Pulmonary artery endothelial cell (primary cell): Measurements from ENCODE around the gene C1QTNF4. TPM values are rescaled to one million over a fixed set of nuclear protein-coding genes. Genes with fewer than 3 reads are reported as not detected.
"Not testable (repeated sequence)": the region's sequence is repeated elsewhere in the genome, so short reads cannot be mapped to it uniquely, and the experiment has no call there.

Source experiments
- DNase-seq: peaks from one replicate; pipeline ENCODE4 v3.0.0-alpha.2; 2011; ENCODE audit warnings: low read depth, low spot score
- total RNA-seq: library from RNA; depleted of rRNA; stranded (reverse); fragments of >200 nt; gene quantifications from 2 replicates; pipeline ENCODE4 v1.2.3, GENCODE V29; 2014

The C1QTNF4 gene
- total RNA-seq, 1 donor from 2014 or later = 0.13 TPM

DNA sequence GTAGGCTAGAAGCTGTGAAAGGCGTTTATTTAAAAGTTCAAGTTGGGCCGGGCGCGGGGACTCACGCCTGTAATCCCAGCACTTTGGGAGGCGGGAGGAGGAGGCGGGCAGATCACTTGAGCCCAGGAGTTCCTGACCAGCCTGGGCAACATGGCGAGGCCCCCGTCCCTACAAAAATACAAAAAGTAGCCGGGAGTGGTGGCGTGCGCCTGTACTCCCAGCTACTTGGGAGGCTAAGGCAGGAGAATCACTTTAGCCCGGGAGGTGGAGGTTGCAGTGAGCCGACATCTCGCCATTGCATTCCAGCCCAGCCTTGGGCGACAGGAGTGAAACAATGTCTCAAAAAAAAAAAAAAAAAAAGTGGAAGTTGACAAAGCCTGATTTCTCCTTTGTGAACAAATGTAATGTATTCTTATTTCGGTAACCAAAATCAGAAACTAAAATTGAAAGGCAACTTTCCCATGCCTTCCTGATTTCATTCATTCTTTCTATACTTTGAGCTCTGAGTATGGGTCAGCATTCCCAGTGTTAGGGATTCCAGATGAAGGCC is 28.0 kb downstream of the C1QTNF4 start:
- no peak for DNase-seq

DNA sequence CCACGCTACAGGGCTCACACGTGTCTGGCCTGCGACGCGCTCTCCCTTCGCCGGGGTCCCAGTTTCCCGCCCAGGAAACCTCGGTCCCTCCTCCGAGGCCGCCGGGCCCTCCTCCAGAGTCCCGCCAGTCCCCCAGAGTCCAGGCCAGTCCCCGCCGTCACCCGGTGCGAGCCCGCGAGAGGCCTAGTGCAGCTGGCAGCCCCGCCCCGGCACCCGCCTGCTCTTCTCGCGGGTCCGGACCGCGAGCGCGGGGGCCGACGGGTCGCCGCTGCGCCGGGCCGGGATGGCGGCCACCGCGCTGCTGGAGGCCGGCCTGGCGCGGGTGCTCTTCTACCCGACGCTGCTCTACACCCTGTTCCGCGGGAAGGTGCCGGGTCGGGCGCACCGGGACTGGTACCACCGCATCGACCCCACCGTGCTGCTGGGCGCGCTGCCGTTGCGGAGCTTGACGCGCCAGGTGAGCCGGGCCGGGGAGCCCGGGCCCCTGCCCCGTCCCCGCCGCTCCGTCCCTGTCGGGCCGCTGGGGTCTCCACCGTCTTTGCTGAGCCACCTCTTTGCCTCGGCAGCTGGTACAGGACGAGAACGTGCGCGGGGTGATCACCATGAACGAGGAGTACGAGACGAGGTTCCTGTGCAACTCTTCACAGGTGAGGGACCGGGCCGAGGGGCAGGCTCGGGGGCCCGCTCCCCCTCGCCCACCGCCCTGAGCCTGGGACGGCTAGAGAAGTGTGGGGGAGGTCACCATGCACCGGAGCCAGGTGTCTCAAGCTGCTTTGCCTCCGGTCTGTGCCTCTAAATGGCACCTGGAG is 28.7 kb downstream of the C1QTNF4 start, which contains the start of gene PTPMT1:
TSS of gene PTPMT1 (plus strand) at position 260 of the 809 bp plus-strand sequence. CDS start at position 284, 24 bp downstream.
- DNase-seq = no peak

DNA sequence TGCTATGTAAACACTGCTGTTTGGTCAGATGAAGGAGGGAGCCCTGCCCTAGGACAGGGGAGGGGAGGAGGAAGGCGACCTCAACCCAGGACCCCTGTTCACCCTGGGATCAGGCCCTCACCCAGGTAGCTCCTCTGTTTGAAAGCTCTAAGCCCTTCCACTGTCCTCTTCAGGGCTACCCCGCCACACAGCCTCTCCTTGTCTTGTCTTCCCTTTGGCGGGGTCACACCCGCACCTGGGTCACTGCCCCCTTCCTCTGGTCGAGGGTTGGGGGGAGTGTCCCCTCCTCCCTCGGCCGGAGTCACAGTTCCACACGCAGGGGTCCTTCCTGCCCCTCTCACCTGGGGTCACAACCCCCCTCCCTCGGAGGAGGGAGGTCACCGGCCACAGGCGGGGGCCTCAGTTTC is 29.3 kb downstream of the C1QTNF4 start:
- DNase-seq = no peak

DNA sequence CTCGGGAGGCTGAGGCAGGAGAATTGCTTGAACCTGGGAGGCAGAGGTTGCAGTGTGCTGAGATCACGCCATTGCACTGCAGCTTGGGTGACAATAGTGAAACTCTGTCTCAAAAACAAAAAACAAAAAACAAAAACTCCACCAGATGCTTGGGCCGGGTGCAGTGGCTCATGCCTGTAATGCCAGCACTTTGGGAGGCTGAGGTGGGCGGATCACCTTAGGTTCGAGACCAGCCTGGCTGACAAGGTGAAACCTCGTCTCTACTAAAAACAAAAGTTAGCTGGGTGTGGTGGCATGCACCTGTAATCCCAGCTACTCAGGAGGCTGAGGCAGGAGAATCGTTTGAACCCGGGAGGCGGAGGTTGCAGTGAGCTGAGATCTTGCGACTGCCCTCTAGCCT is 29.8 kb downstream of the C1QTNF4 start:
- not testable (repeated sequence) for DNase-seq

DNA sequence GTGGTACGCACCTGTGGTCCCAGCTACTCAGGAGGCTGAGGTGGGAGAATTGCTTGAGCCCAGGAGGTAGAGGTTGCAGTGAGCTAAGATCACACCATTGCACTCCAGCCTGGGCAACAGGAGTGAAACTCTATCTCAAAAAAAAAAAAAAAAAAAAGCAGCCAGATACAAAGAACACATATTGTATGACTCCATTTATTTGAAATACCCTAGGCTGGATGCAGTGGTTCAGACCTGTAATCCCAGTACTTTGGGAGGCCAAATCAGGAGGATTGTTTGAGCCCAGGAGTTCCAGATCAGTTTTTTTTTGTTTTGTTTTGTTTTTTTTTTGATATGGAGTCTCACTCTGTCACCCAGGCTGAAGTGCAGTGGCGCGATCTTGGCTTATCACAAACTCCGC is 31.8 kb downstream of the C1QTNF4 start:
- not testable (repeated sequence) for DNase-seq

DNA sequence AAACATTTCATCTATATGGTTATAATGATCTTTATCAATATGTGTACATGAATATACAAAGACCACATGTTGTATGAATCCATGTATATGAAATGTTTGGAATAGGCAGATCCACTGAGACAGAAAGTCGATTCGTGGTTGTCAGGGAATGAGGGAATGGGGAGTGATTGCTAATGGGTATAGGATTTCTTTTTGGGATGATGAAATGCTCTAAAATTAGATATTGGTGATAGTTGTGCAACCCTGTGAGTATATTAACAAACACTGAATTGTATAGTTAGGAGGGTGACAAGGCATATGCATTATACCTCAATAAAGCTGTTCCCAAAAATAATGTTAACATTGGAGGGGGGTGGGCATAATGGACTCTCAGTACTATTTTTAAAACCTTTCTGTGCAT is 33.8 kb downstream of the C1QTNF4 start:
- DNase-seq = no peak

DNA sequence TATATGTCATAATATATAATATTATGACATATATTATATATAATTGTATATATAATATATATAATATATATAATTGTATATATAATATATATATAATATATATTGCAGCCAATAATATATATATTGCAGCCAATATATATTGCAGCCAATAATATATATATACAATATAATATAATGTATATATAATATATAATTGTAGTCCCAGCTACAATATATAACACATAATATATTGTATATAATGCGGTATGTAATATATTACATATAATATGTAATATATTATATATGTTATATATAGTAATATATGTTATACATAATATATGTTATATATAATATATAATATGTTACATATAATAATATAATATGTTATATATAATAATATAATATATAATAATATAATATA is 35.5 kb downstream of the C1QTNF4 start:
- no peak for DNase-seq

DNA sequence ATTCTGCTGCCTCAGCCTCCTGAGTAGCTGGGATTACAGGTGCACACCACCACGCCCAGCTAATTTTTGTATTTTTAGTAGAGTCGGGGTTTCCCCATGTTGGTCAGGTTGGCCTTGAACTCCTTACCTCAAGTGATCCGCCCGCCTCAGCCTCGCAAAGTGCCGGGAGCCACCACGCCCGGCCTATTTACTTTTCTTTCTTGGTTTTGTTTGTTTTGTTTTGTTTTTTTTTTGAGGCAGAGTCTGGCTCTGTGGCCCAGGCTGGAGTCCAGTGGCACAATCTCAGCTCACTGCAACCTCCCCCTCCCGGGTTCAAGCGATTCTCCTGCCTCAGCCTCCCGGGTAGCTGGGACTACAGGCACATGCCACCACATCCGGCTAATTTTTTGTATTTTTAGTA is 37.2 kb downstream of the C1QTNF4 start:
- DNase-seq = not testable (repeated sequence)

DNA sequence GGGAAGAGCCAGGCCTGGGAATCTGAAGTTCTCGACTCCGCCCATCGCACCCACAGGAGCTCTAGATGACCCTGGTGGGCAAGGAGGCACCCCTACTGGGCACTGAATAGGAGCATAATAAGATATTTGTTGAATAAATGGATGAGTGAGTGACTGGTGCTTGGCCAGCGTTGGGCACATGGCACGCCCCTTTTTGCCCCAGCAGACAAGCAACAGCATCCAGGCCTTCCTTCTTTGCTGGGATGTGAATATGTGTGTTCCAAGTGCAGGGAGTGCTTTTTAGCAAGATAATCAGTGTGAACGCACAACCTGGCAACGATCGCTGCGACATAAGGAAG is 40.8 kb downstream of the C1QTNF4 start:
- no peak for DNase-seq

DNA sequence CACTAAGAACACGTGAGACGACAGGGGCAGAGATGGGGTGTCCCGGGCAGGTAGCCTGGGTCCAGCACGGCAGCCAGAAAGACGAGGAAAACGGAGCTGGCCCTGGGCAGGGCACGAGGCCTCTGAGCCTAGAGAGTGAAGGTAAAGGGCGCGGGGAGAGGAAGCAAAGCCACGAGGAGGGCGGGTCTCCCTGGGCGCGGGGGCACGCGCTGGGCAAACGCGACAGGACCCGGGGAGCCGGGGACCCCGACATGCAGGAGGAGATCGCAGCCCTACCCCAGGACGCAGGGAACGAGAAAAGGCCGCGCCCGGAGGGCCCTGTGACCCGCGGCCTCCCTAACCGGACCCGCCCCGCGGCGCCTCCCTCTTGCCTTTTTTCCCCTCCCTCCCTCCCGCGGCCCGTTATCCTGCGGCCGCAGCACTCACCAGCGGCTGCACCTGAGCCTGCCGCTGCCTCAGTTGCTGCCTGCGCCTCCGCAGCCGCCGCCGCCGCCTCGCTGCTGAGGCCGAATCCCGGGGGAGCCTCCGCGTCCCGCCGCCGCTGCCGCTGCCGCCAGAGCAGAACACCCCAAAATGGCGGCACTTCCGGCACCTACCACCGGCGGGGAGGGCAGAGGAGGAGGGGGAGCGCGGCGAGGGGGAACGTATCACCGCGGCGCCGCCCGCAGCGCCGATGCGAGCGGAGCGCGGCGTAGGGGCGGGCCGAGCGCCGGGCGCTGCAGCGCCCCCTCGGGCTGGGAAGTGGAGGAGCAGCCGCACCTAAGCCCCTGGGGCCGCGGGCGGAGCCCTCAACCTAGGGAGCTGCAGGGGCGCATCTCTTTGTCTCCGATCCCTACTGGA is 41.4 kb downstream of the C1QTNF4 start, which contains the start of gene CELF1:
TSS of gene CELF1 (minus strand) at position 567 of the 840 bp plus-strand sequence. CDS start 53,609 bp downstream, outside the sequence.
- DNase-seq = peak; percentile 58

DNA sequence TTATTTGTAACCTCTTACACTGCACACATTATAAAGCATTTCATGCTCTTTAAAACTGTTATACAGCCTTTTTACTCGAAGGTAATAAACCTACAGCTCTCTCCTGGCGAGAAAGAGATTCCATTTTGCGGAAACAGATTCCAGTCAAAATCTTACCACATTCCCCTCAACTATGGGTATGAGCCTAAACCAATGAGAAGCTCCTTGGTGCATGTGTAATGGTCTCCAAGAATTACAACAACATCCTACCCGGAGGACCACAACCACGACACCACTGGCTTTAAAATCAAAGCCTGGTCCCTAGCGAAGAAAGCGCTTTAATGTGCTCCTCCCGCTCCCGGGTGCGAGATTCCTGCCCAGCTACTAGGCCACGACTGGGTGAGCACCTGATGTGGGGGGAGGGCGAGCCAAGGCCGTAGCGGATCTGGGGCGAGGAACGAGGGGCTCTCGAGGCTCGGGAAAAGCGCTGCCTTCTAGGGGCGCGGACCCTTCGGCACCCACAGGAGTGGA is 42.1 kb downstream of the C1QTNF4 start:
- no peak for DNase-seq

DNA sequence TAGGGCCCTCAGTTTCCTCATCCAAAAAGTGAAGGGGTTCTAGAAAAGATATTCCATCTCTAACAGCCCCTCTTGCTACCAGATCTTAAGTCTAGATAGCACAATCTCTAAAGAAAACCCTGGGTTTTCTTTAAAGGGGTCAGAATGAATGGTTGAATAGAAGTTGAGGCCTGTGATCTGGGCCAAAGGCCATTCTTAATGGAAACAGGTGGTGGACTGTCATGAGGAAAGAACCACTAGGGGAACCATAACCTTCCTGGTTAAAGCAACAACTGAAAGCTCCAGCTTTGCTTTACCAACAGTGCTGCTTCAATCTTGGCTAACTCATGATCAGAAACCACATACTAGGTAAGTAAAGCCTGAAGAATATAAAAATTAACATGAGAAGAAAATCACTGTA is 43.1 kb downstream of the C1QTNF4 start:
- no peak for DNase-seq

DNA sequence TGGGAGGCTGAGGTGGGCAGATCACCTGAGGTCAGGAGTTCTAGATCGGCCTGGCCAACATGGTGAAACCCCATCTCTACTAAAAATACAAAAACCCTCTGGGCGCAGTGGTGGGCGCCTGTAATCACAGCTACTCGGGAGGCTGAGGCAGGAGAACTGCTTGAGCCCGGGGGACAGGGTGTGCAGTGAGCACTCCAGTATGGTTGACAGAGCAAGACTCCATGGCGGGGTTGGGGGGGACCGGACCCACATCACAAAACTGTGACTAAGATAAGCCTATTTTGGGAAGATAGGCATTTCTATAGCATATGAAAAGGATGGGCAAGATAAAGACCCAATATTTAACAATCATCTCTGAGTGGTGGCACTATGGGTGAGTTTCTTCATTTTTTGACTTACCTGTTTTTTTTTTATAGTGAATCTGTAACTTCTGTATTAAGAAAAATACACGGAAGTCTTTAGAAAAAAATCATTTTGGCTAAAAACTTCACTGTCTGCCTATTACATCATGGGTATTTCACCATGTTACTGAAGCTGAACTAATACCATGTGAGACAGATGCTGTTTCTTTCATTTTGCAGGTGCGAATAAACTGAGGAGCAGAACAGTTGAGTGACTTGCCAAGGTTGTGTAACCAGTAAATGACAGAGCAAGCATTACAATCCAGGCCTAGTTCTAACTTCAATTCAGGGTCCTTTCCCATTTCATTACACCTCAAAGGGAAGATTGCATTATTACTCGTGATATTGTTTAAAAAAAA is 43.7 kb downstream of the C1QTNF4 start:
- no peak for DNase-seq

DNA sequence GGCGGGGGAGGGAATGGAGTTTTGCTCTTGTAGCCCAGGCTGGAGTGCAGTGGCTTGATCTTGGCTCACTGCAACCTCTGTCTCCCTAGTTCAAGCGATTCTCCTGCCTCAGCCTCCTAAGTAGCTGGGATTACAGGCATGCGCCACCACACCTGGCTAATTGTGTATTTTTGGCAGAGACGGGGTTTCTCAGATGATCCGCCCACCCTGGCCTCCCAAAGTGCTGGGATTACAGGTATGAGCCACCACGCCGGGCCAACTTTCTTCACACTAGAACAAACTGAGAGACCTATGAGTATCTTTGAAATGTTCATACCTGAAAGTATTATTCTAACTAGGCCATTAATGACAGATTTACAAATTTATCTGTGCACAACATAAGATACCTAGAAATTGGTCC is 47.9 kb downstream of the C1QTNF4 start:
- not testable (repeated sequence) for DNase-seq

DNA sequence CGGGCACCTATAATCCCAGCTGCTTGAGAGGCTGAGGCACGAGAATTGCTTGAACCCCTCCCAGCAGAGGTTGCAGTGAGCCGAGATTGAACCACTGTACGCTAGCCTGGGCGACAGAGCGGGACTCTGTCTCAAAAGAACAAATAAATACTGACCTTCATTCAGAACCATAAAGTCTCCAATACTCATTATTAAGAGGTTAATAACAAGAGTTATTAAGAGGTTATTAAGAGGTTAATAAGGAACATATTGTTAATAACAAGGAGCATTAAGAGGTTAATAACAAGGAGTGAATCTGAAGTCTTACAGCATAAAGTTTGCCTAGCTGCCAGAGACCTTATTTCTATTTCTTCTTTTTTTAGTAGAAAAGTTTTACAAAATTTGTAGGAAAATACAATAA is 48.9 kb downstream of the C1QTNF4 start:
- no peak for DNase-seq

DNA sequence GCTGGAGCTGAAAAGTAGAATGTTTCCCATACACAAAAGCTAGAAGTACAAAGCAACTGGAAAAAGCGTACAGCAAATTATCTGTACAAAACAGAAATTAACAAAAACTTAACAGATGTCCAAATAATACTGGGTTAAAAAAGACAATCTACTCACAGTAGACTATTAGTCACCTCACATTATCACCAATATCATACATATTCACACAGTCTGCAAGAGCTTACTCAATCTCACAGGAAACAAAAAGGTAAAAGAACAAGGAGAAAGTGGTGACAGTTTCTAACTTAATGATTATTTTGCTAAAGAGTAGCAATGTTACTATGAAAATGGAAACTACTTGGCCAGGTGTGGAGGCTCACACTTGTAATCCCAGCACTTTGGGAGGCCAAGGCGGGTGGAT is 53.1 kb downstream of the C1QTNF4 start:
- DNase-seq = no peak

DNA sequence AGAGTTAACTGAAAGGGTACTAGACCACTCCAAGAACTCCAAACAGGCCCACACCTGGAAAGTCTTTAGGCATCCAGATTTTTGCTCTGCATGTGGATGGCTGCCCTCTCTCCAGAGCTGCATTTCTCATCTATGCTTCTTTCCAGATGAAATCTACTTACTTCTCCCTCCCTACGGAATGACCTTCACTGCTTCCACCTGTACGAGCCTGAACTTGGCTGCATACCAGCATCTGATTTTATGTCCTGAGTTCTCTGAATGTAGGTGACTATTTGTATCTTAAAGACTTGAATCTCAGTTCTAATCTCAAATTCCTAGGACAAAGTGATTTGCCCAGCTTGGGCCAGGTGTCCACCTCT is 54.6 kb downstream of the C1QTNF4 start:
- DNase-seq = no peak
